DOHH2 (cell line): ENCODE results near the gene GABRA5.

ENCODE experiments used
- H3F3A ChIP-seq: fragments of 200-600 bp; sonication (generic), shearing (Covaris generic); 2 replicates; pipeline ENCODE4 v1.6.0; 2016; ENCODE audit warnings: antibody characterized with exemption, mild to moderate bottlenecking; ENCODE audit not compliant: control insufficient read depth, insufficient read depth
- H3K27ac ChIP-seq: fragments of 200-600 bp; sonication (generic); 2 replicates; pipeline ENCODE4 v1.5.1; 2014; ENCODE audit warnings: low read depth, mild to moderate bottlenecking, low read length, moderate library complexity
- H3K27me3 ChIP-seq: fragments of 200-600 bp; sonication (generic); 2 replicates; pipeline ENCODE4 v1.6.1; 2014; ENCODE audit warnings: mild to moderate bottlenecking, low read length, mixed read lengths; ENCODE audit not compliant: control insufficient read depth
- H3K36me3 ChIP-seq: fragments of 200-600 bp; sonication (generic); 2 replicates; pipeline ENCODE4 v1.6.1; 2014; ENCODE audit warnings: mild to moderate bottlenecking, low read length, moderate library complexity, mixed read lengths; ENCODE audit not compliant: control insufficient read depth
- H3K4me1 ChIP-seq: fragments of 200-600 bp; sonication (generic); 2 replicates; pipeline ENCODE4 v1.6.1; 2014; ENCODE audit warnings: mild to moderate bottlenecking, low read length, mixed read lengths; ENCODE audit not compliant: control insufficient read depth
- H3K4me2 ChIP-seq: fragments of 200-600 bp; sonication (generic); 2 replicates; pipeline ENCODE4 v1.6.0; 2014; ENCODE audit warnings: mild to moderate bottlenecking, low read length, moderate library complexity
- H3K4me3 ChIP-seq: fragments of 200-600 bp; sonication (generic); 2 replicates; pipeline ENCODE4 v1.5.1; 2014; ENCODE audit warnings: mild to moderate bottlenecking, low read length, mixed read lengths
- H3K79me2 ChIP-seq: fragments of 200-600 bp; sonication (generic); 2 replicates; pipeline ENCODE4 v1.6.1; 2014; ENCODE audit warnings: mild to moderate bottlenecking, low read length, mixed read lengths; ENCODE audit not compliant: control insufficient read depth
- H3K9me2 ChIP-seq: fragments of 200-600 bp; sonication (generic); replicated peaks from 2 replicates; pipeline ENCODE4 v1.6.1; 2014; ENCODE audit warnings: mild to moderate bottlenecking, low read length, mixed read lengths; ENCODE audit not compliant: control insufficient read depth
- H3K9me3 ChIP-seq: fragments of 200-600 bp; sonication (generic); 2 replicates; pipeline ENCODE4 v1.6.1; 2014; ENCODE audit warnings: antibody characterized with exemption, low read length, mixed read lengths; ENCODE audit not compliant: control insufficient read depth, insufficient read depth
- H4K20me1 ChIP-seq: fragments of 200-600 bp; sonication (generic); 2 replicates; pipeline ENCODE4 v1.6.0; 2014; ENCODE audit warnings: low read depth, mild to moderate bottlenecking, antibody characterized with exemption, low read length, moderate library complexity; ENCODE audit not compliant: control insufficient read depth, insufficient read depth
- CTCF ChIP-seq: fragments of 200-600 bp; sonication (generic); IDR thresholded peaks from one replicate; pipeline ENCODE4 v1.5.1; 2014; ENCODE audit warnings: antibody characterized with exemption, mild to moderate bottlenecking, low read depth, low read length; ENCODE audit not compliant: poor library complexity, severe bottlenecking
- EZH2phosphoT487 ChIP-seq: fragments of 200-600 bp; sonication (generic); IDR thresholded peaks from 2 replicates; pipeline ENCODE4 v1.6.1; 2017; ENCODE audit warnings: borderline replicate concordance, mild to moderate bottlenecking, antibody characterized with exemption, low read length, moderate library complexity, mixed read lengths

Gene GABRA5

GRCh38 chr15:26882616-26883365, 15.9 kb downstream of the GABRA5 start:
- Histone ChIP-seq H3K4me3 (no peak overlapping the region), H3F3A (no peaks in the 10 kb centered on the region), H3K36me3 (no peaks in the 10 kb centered on the region), H3K9me3 (peaks cover 14% of the 10 kb centered on the region; the same call in 1 of the 2 replicates), H3K4me2 (no peak overlapping the region), H3K9me2 (no peaks in the 10 kb centered on the region), H3K27me3 (no peaks in the 10 kb centered on the region), H3K79me2 (no peaks in the 10 kb centered on the region), H4K20me1 (no peaks in the 10 kb centered on the region), H3K4me1 (no peaks in the 10 kb centered on the region), H3K27ac (no peak overlapping the region)
- TF ChIP-seq CTCF, result no peak
- TF ChIP-seq EZH2phosphoT487, result no peak

GRCh38 chr15:26883466-26883865, 16.6 kb downstream of the GABRA5 start:
- Histone ChIP-seq H3F3A (no peaks in the 10 kb centered on the region), H3K27ac (no peak overlapping the region), H3K4me3 (no peak overlapping the region), H3K4me1 (no peaks in the 10 kb centered on the region), H3K9me2 (no peaks in the 10 kb centered on the region), H3K79me2 (no peaks in the 10 kb centered on the region), H3K9me3 (peaks cover 14% of the 10 kb centered on the region; the same call in 1 of the 2 replicates), H4K20me1 (no peaks in the 10 kb centered on the region), H3K27me3 (no peaks in the 10 kb centered on the region), H3K36me3 (no peaks in the 10 kb centered on the region), H3K4me2 (no peak overlapping the region)
- no peak for TF ChIP-seq CTCF
- TF ChIP-seq EZH2phosphoT487, result no peak

GRCh38 chr15:26886566-26886965, 19.7 kb downstream of the GABRA5 start:
- Histone ChIP-seq H3K4me2 (no peak overlapping the region), H3F3A (no peaks in the 10 kb centered on the region), H3K27ac (no peak overlapping the region), H3K9me2 (no peaks in the 10 kb centered on the region), H3K79me2 (no peaks in the 10 kb centered on the region), H3K4me3 (no peak overlapping the region), H3K4me1 (no peaks in the 10 kb centered on the region), H4K20me1 (no peaks in the 10 kb centered on the region), H3K36me3 (no peaks in the 10 kb centered on the region), H3K27me3 (no peaks in the 10 kb centered on the region), H3K9me3 (peaks cover 14% of the 10 kb centered on the region; the same call in 1 of the 2 replicates)
- TF ChIP-seq EZH2phosphoT487 (no peak), CTCF (no peak)
